ENCODE results near the gene PNPLA5. TPM values are rescaled to one million over a fixed set of nuclear protein-coding genes. Genes with fewer than 3 reads are reported as not detected.

PNPLA5 gene
- total RNA-seq, 4 donors from 2014 or later = not detected

GRCh38 chr22:43924877-43925276 is 33.1 kb upstream of the PNPLA5 start:
- TF ChIP-seq CTCF (IDR thresholded peaks at IDR 0.05; ENCODE audit: low read depth) = no peak

GRCh38 chr22:43923631-43924464 is 32.0 kb upstream of the PNPLA5 start, which contains the start of gene PNPLA3:
PNPLA3 (plus strand) TSS chr22:43923805; CDS start chr22:43923912, 107 bp downstream.
- no peak for TF ChIP-seq CTCF (IDR thresholded peaks at IDR 0.05; ENCODE audit: low read depth)

GRCh38 chr22:43923191-43923590 is 31.4 kb upstream of the PNPLA5 start:
- TF ChIP-seq CTCF (IDR thresholded peaks at IDR 0.05; ENCODE audit: low read depth) = no peak

- no peak for TF ChIP-seq CTCF (IDR thresholded peaks at IDR 0.05; ENCODE audit: low read depth)
Measured at GRCh38 chr22:43922123-43922522, 30.3 kb upstream of the PNPLA5 start.

- TF ChIP-seq CTCF (IDR thresholded peaks at IDR 0.05; ENCODE audit: low read depth) = no peak
Measured at GRCh38 chr22:43921370-43921769, 29.6 kb upstream of the PNPLA5 start.

- no peak for TF ChIP-seq CTCF (IDR thresholded peaks at IDR 0.05; ENCODE audit: low read depth)
Measured at GRCh38 chr22:43919106-43919973, 27.5 kb upstream of the PNPLA5 start.

GRCh38 chr22:43917521-43917920 is 25.7 kb upstream of the PNPLA5 start:
- no peak for TF ChIP-seq CTCF (IDR thresholded peaks at IDR 0.05; ENCODE audit: low read depth)
